ENCODE measurements around the gene ARHGAP21. TPM values are rescaled to one million over a fixed set of nuclear protein-coding genes. Genes with fewer than 3 reads are reported as not detected.

Gene ARHGAP21
- total RNA-seq, 1 donor from 2014 or later = 131 TPM

- DNase-seq (ENCODE audit: low spot score) = no peak
Observed at GRCh38 chr10:24722676-24723385, 856 bp downstream of the ARHGAP21 start.

- no peak for DNase-seq (ENCODE audit: low spot score)
Observed at GRCh38 chr10:24722131-24722675, 1.5 kb downstream of the ARHGAP21 start.

GRCh38 chr10:24721229-24722106 lies 2.2 kb downstream of the ARHGAP21 start:
- no peak for DNase-seq (ENCODE audit: low spot score)

- DNase-seq (ENCODE audit: low spot score) = no peak
Observed at GRCh38 chr10:24720096-24720495, 3.6 kb downstream of the ARHGAP21 start.

- DNase-seq (ENCODE audit: low spot score) = no peak
Observed at GRCh38 chr10:24718031-24718855, 5.4 kb downstream of the ARHGAP21 start.

- DNase-seq (ENCODE audit: low spot score) = no peak
Observed at GRCh38 chr10:24716295-24716694, 7.4 kb downstream of the ARHGAP21 start.

- DNase-seq (ENCODE audit: low spot score) = no peak
Observed at GRCh38 chr10:24715246-24715769, 8.4 kb downstream of the ARHGAP21 start.

- no peak for DNase-seq (ENCODE audit: low spot score)
Observed at GRCh38 chr10:24713086-24713485, 10.6 kb downstream of the ARHGAP21 start.

GRCh38 chr10:24711465-24711864 lies 12.2 kb downstream of the ARHGAP21 start:
- DNase-seq (ENCODE audit: low spot score) = no peak

GRCh38 chr10:24708081-24708480 lies 15.6 kb downstream of the ARHGAP21 start:
- DNase-seq (ENCODE audit: low spot score) = no peak

GRCh38 chr10:24707445-24707844 lies 16.2 kb downstream of the ARHGAP21 start:
- no peak for DNase-seq (ENCODE audit: low spot score)

- no peak for DNase-seq (ENCODE audit: low spot score)
Observed at GRCh38 chr10:24706479-24707118, 17.1 kb downstream of the ARHGAP21 start.

GRCh38 chr10:24703700-24704099 lies 20.0 kb downstream of the ARHGAP21 start:
- DNase-seq (ENCODE audit: low spot score) = no peak

GRCh38 chr10:24701447-24701846 lies 22.2 kb downstream of the ARHGAP21 start:
- DNase-seq (ENCODE audit: low spot score) = no peak

GRCh38 chr10:24700948-24701347 lies 22.7 kb downstream of the ARHGAP21 start:
- DNase-seq (ENCODE audit: low spot score) = no peak

GRCh38 chr10:24698270-24698669 lies 25.4 kb downstream of the ARHGAP21 start:
- no peak for DNase-seq (ENCODE audit: low spot score)

GRCh38 chr10:24697080-24697479 lies 26.6 kb downstream of the ARHGAP21 start:
- no peak for DNase-seq (ENCODE audit: low spot score)

- no peak for DNase-seq (ENCODE audit: low spot score)
Observed at GRCh38 chr10:24695452-24695851, 28.2 kb downstream of the ARHGAP21 start.

- DNase-seq (ENCODE audit: low spot score) = no peak
Observed at GRCh38 chr10:24694086-24694485, 29.6 kb downstream of the ARHGAP21 start.

- DNase-seq (ENCODE audit: low spot score) = no peak
Observed at GRCh38 chr10:24690961-24691512, 32.6 kb downstream of the ARHGAP21 start.
